ENCODE results near the gene HYAL2.

HYAL2 gene

DNA sequence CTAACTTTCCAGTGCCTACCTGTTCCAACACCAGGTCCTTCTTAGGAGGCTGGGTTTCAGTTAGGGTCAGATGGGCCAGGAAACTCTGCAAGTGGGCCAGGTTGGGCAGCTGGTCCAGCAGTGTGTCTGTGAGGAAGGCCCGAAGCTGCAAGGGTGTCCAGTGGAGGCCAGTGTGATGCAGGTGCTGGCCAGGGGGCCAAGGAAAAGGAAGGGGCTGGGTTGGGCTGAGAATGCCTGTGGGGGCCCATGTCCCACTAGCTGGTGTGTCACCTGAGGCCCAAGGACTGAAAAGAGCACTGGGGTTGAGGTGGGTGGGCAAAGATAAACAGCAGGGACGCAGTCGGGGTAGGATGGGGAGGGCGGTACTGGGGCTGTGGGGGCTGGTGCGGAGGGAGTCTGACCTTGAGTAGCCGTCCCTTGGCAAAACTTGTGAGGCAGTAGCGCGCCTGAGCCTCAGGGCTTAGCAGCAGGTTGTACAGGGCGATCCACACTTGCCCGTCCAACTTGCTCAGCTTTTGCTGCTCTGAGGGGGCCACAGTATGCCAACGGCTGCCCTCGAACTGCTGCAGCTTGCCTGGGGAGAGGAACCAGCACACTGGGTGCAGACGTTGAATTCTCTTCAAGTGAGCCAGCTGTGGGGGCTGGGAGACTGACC lies 19.6 kb upstream of the HYAL2 start:
- DNase-seq (ENCODE audit: low read depth) = no peak
- H3K4me3 ChIP-seq (ENCODE audit: low read length) = no peak overlapping the region
- TF ChIP-seq, protein P1, sequence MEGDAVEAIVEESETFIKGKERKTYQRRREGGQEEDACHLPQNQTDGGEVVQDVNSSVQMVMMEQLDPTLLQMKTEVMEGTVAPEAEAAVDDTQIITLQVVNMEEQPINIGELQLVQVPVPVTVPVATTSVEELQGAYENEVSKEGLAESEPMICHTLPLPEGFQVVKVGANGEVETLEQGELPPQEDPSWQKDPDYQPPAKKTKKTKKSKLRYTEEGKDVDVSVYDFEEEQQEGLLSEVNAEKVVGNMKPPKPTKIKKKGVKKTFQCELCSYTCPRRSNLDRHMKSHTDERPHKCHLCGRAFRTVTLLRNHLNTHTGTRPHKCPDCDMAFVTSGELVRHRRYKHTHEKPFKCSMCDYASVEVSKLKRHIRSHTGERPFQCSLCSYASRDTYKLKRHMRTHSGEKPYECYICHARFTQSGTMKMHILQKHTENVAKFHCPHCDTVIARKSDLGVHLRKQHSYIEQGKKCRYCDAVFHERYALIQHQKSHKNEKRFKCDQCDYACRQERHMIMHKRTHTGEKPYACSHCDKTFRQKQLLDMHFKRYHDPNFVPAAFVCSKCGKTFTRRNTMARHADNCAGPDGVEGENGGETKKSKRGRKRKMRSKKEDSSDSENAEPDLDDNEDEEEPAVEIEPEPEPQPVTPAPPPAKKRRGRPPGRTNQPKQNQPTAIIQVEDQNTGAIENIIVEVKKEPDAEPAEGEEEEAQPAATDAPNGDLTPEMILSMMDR (IDR thresholded peaks at IDR 0.05; ENCODE audit: insufficient read depth, low read depth, low read length, missing control alignments) = no peak

DNA sequence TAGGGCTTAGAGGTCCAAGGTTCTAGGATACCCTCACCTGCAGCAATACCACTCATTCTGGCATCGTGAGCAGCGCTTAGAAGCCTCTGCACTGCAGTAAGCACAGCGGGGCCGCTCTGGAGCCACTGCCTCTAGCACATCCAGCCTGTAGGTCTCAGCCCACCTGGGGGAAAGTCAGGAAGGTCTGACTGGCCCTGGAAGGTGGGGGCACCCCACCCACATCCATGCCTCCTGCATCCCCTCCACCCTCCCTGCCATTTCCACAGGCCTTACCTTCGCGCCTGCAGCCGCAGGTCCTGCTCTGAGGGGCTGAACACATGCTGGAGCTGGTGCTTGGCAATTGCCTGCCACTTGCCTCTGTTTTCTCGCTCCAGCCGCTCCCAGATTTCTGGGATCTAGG lies 19.0 kb upstream of the HYAL2 start:
- TF ChIP-seq, protein P1 (IDR thresholded peaks at IDR 0.05; ENCODE audit: insufficient read depth, low read depth, low read length, missing control alignments) = no peak
- no peak for DNase-seq (ENCODE audit: low read depth)
- H3K4me3 ChIP-seq (ENCODE audit: low read length) = no peak overlapping the region

DNA sequence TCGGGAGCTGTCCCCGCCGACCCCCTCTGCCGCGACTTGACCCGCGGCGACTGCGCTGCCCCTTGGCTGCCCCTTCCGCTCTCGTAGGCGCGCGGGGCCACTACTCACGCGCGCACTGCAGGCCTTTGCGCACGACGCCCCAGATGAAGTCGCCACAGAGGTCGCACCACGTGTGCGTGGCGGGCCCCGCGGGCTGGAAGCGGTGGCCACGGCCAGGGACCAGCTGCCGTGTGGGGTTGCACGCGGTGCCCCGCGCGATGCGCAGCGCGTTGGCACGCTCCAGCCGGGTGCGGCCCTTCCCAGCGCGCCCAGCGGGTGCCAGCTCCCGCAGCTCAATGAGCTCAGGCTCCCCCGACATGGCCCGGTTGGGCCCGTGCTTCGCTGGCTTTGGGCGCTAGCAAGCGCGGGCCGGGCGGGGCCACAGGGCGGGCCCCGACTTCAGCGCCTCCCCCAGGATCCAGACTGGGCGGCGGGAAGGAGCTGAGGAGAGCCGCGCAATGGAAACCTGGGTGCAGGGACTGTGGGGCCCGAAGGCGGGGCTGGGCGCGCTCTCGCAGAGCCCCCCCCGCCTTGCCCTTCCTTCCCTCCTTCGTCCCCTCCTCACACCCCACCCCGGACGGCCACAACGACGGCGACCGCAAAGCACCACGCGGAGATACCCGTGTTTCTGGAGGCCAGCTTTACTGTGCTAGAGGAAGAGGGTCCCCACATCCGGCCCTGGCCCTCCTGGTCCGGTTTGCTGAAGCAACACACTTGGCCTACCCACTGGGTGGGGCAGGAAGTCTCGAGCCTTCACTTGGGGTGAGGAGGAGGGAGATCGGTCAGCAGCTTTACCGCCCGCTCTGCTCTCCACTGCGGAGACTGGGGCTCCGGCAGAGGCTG lies 18.1 kb upstream of the HYAL2 start, which contains the start of gene RASSF1:
Gene RASSF1 (minus strand): TSS at position 389 of the 882 bp plus-strand sequence. CDS start 31 bp downstream, at position 358.
- TF ChIP-seq, protein P1 (IDR thresholded peaks at IDR 0.05; ENCODE audit: insufficient read depth, low read depth, low read length, missing control alignments) = no peak
- DNase-seq (ENCODE audit: low read depth) = peak; percentile 70
- peak within 1 kb of the TSS; percentile 59 for H3K4me3 ChIP-seq (ENCODE audit: low read length)

DNA sequence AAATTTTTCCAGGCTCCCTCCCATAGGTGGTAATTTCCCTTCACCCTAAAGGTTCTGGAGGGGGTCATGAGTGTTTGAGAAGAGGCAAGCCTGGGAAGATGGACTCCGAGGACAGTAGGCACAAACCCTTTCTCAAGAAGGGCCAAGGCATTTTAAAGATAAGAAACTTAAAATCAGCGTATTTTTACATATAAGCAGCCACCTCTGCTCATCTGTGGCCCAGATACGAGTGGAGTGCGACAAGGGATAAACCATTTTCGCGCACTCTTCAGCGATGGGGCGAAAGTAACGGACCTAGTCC lies 17.6 kb upstream of the HYAL2 start:
- H3K4me3 ChIP-seq (ENCODE audit: low read length) = peak overlapping the region; percentile 59
- TF ChIP-seq, protein P1 (IDR thresholded peaks at IDR 0.05; ENCODE audit: insufficient read depth, low read depth, low read length, missing control alignments) = no peak
- no peak for DNase-seq (ENCODE audit: low read depth)

DNA sequence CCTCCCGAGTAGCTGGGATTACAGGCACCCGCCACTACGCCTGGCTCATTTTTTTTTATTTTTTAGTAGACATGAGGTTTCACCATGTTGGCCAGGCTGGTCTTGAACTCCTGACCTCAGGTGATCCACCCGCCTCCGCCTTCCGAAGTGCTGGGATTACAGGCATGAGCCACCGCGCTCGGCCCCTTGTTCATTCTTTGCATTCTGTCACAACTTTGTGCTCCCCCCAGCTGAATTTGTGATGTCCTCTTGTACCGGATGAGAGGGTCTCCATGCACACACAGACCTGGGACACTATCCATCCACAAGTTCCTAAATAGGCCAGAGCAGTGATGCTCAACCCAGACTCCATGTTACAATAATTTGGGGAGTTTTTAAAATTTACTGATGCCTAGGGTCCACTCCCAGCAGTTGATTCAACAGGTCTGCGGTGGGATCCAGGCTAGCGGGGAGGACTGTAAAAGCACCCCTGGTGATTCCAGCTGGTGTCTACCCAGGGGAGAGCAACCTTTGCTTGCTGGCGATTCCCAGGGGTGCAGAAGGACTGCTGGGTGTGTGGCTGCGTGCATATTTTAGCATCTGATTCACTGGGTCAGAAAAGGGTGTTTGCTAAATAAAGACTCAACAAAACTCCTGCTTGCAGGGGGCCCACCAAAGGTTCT lies 17.1 kb upstream of the HYAL2 start:
- peak overlapping the region; percentile 59 for H3K4me3 ChIP-seq (ENCODE audit: low read length)

DNA sequence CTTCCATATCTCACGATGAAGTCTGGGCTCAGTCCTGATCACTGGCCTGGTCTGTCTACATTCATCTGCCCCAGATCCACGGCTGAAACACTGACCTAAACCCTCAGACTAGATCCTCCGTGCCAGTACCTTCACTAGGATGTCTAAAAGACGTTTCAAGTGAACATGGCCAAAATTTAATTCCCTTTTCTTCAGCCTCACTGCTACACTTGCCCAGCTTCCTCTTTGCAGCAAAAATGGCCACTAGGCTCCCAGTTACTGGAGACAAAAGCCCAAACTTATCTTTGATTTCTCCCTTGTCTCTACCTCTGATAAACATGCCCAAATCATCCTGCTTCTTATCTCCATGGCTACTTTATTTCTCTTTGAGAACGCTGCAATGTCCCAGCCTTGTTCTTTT lies 16.4 kb upstream of the HYAL2 start:
- TF ChIP-seq, protein P1 (IDR thresholded peaks at IDR 0.05; ENCODE audit: insufficient read depth, low read depth, low read length, missing control alignments) = no peak
- no peak overlapping the region for H3K4me3 ChIP-seq (ENCODE audit: low read length)
- DNase-seq (ENCODE audit: low read depth) = no peak

More for the DNA sequence above, 17.1 kb upstream of the HYAL2 start:
- TF ChIP-seq, protein P1 (IDR thresholded peaks at IDR 0.05; ENCODE audit: insufficient read depth, low read depth, low read length, missing control alignments) = no peak
- no peak for DNase-seq (ENCODE audit: low read depth)

Data from epithelial cell of esophagus (primary cell).